Gastroesophageal sphincter (tissue), 3 donors: ENCODE data around the gene NUDT17.

Source experiments
- CTCF ChIP-seq, 4 experiments: fragments of 200-600 bp in 2 of 4; fragments of 450-650 bp in 2 of 4; sonication (generic) in 1 of 4; IDR thresholded peaks; one replicate each; pipeline ENCODE4 v1.5.1; 2017 to 2019; ENCODE audit warnings: antibody characterized with exemption in 4 of 4, mild to moderate bottlenecking in 2 of 4, moderate library complexity in 2 of 4
- EP300 ChIP-seq: sonication (generic); formaldehyde crosslinking; IDR thresholded peaks from one replicate; pipeline ENCODE4 v1.6.1; 2017; ENCODE audit warnings: antibody characterized with exemption, mild to moderate bottlenecking

DNA sequence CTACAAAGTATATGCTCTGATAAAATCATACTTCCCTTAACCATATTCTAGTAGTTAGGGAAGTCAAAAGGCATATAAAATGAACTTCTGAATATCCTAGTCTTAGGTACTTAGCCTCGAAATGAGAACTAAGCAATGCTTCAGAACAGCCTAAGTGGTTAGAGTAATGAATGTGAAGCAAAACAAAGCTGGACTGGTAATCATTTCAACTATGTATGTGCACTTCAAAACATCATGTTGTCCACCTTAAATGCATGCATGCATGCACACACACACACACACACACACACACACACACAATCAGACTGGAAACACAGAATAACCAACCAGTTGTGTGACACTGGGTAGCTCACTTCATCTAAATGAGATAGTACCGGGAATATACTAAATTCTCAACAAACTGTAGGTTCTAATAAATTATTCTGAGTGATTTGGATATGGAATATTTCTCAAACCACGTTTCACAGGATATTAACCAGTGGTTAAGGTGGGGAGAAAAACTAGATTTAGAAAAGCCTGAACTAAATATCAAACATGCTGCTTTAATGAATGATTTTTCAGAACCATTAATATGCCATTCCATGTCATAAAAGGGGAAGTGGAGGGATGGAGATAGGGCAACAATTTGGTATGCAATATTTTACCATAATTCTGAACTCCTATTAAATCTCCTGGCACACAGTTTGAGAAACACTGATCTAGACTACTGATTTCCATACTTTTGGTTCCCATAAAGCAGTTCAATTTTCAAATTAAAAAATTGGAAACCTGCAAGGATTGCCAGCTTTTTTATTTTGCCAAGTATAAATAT is 41.0 kb upstream of the NUDT17 start:
- TF ChIP-seq CTCF (IDR thresholded peaks at IDR 0.05) (no peak), EP300 (no peak)
